ENCODE data around the gene PKIB.

The PKIB gene

GRCh38 chr6:122751326-122751725, 141.1 kb downstream of the PKIB start:
- TF ChIP-seq CTCF (IDR thresholded peaks at IDR 0.05; ENCODE audit: control insufficient read depth, extremely low read depth, insufficient read depth) = no peak
- H3K4me3 ChIP-seq (ENCODE audit: low read depth, low read length) = no peak overlapping the region
- DNase-seq (ENCODE audit: low read depth) = no peak

- no peak overlapping the region for H3K4me3 ChIP-seq (ENCODE audit: low read depth, low read length)
- TF ChIP-seq CTCF (IDR thresholded peaks at IDR 0.05; ENCODE audit: control insufficient read depth, extremely low read depth, insufficient read depth) = no peak
- no peak for DNase-seq (ENCODE audit: low read depth)
Observed at GRCh38 chr6:122752459-122752858, 142.3 kb downstream of the PKIB start.

DNA sequence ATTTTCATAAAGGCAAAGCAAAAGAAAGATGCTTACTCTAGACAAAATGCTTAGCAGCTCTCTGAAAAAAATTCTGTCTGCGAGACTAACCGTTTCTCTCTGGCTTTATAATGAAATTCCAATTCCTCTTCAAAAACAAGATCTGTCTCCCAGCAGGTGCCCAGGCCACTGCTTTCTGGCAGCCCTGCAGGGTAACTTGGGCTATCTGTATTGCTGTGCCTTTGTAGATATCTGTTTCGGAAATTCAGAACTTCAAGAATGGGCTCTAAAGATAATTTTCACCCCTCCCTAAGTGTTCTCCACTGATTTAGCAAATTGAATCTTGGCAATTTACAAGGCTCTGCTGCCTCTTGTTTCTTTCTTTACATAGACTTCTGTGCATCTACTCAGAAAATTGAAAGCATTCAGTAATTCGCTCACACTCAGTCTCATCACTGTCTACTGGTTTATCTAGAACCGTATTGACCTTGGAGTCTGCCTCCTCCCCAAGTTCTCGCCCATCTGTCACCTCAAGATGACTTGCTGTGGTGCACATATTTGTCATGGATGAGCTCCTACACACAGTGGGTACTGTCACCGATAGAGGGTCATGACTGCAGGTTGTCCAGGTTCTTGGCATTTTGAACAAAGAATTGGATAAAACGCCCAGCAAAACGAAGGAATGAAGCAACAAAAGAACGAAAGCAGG, 142.9 kb downstream of the PKIB start:
- no peak for TF ChIP-seq CTCF (IDR thresholded peaks at IDR 0.05; ENCODE audit: control insufficient read depth, extremely low read depth, insufficient read depth)
- no peak overlapping the region for H3K4me3 ChIP-seq (ENCODE audit: low read depth, low read length)
- DNase-seq (ENCODE audit: low read depth) = no peak

- no peak for DNase-seq (ENCODE audit: low read depth)
- no peak overlapping the region for H3K4me3 ChIP-seq (ENCODE audit: low read depth, low read length)
- TF ChIP-seq CTCF (IDR thresholded peaks at IDR 0.05; ENCODE audit: control insufficient read depth, extremely low read depth, insufficient read depth) = no peak
Observed at GRCh38 chr6:122753688-122754056, 143.5 kb downstream of the PKIB start.

- TF ChIP-seq CTCF (IDR thresholded peaks at IDR 0.05; ENCODE audit: control insufficient read depth, extremely low read depth, insufficient read depth) = no peak
- DNase-seq (ENCODE audit: low read depth) = no peak
- no peak overlapping the region for H3K4me3 ChIP-seq (ENCODE audit: low read depth, low read length)
Observed at GRCh38 chr6:122754191-122754731, 144.1 kb downstream of the PKIB start.

DNA sequence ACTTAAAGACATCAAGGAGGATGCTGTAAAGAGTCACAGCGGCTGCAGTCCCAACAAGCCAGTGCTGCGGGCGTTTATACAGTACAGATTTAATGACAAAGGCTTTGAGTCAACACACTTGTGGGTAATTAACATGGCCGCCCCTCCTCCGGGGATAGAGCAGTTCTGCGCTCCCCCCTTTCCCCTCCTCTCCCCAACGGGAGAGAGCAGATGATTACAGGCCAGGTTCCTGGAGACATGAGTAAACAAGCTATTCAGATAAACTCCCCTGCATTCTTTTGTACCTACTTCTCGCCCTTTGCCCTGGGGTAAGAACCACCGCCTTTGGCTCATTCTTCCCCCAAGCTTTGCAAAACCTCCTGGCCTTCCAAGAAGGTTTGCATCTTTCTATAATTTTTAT, 145.7 kb downstream of the PKIB start:
- H3K4me3 ChIP-seq (ENCODE audit: low read depth, low read length) = no peak overlapping the region
- no peak for TF ChIP-seq CTCF (IDR thresholded peaks at IDR 0.05; ENCODE audit: control insufficient read depth, extremely low read depth, insufficient read depth)
- no peak for DNase-seq (ENCODE audit: low read depth)

GRCh38 chr6:122758927-122759334, 148.7 kb downstream of the PKIB start:
- no peak for TF ChIP-seq CTCF (IDR thresholded peaks at IDR 0.05; ENCODE audit: control insufficient read depth, extremely low read depth, insufficient read depth)
- no peak for DNase-seq (ENCODE audit: low read depth)
- no peak overlapping the region for H3K4me3 ChIP-seq (ENCODE audit: low read depth, low read length)

Measured in LNCaP clone FGC (cell line).